Gastroesophageal sphincter (tissue), 3 donors: ENCODE results near the gene LAMC2.
"Not testable (repeated sequence)": the region's sequence is repeated elsewhere in the genome, so short reads cannot be mapped to it uniquely, and the experiment has no call there.

Experiments
- EP300 ChIP-seq: sonication (generic); formaldehyde crosslinking; IDR thresholded peaks from one replicate; pipeline ENCODE4 v1.6.1; 2017; ENCODE audit warnings: antibody characterized with exemption, mild to moderate bottlenecking
- POLR2A ChIP-seq, 2 donors: fragments of 450-650 bp; IDR thresholded peaks; one replicate each; pipeline ENCODE4 v1.6.1; 2017; ENCODE audit warnings: antibody characterized with exemption in 2 of 2, mild to moderate bottlenecking in 2 of 2, moderate library complexity in 1 of 2
- POLR2AphosphoS5 ChIP-seq: sonication (generic); formaldehyde crosslinking; IDR thresholded peaks from one replicate; pipeline ENCODE4 v1.6.1; 2017; ENCODE audit warnings: antibody characterized with exemption
- TF ChIP-seq, protein P1 (sequence below), 4 experiments: fragments of 200-600 bp in 2 of 4; fragments of 450-650 bp in 2 of 4; sonication (generic) in 1 of 4; IDR thresholded peaks; one replicate each; pipeline ENCODE4 v1.5.1; 2017 to 2019; ENCODE audit warnings: antibody characterized with exemption in 4 of 4, mild to moderate bottlenecking in 2 of 4, moderate library complexity in 2 of 4

DNA sequence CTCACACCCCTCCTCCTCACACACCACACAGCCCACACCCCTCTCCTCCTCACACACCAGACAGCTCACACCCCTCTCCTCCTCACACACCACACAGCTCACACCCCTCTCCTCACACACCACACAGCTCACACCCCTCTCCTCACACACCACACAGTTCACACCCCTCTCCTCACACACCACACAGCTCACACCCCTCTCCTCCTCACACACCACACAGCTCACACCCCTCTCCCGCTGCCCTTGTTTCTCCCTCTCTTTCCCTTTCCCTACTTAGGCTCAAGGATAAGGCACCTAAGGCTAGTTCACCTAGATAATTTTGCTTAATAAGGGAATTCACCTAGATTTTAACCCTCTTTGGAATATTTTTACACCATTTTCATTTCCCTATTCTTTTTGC lies 36.0 kb upstream of the LAMC2 start:
- not testable (repeated sequence) for TF ChIP-seq EP300; POLR2A (IDR thresholded peaks at IDR 0.05); POLR2AphosphoS5
- TF ChIP-seq, protein P1, sequence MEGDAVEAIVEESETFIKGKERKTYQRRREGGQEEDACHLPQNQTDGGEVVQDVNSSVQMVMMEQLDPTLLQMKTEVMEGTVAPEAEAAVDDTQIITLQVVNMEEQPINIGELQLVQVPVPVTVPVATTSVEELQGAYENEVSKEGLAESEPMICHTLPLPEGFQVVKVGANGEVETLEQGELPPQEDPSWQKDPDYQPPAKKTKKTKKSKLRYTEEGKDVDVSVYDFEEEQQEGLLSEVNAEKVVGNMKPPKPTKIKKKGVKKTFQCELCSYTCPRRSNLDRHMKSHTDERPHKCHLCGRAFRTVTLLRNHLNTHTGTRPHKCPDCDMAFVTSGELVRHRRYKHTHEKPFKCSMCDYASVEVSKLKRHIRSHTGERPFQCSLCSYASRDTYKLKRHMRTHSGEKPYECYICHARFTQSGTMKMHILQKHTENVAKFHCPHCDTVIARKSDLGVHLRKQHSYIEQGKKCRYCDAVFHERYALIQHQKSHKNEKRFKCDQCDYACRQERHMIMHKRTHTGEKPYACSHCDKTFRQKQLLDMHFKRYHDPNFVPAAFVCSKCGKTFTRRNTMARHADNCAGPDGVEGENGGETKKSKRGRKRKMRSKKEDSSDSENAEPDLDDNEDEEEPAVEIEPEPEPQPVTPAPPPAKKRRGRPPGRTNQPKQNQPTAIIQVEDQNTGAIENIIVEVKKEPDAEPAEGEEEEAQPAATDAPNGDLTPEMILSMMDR (IDR thresholded peaks at IDR 0.05) = not testable (repeated sequence)
